HCT116 (cell line): ENCODE data around the gene INPP4A. TPM values are rescaled to one million over a fixed set of nuclear protein-coding genes. Genes with fewer than 3 reads are reported as not detected.

ENCODE experiments used
- ATAC-seq: fragments of 200-7000 bp; cut with Tn5 transposase; 2 replicates; pipeline ENCODE4 v1.9.1; 2020; ENCODE audit warnings: mild to moderate bottlenecking, moderate library complexity
- BruUV-seq: library from RNA; stranded (reverse); fragments of 400-500 nt; replicated peaks from 2 replicates; lab custom pipeline; 2021; lab: Mats Ljungman, UMichigan
- CTCF ChIA-PET: fragments of 300-600 bp; sonication (Branson Sonifier 250); formaldehyde crosslinking; loops from one replicate; lab custom pipeline; 2021; ENCODE audit warnings: antibody characterized with exemption; lab: Charles Lee
- POLR2A ChIA-PET: fragments of 300-600, 350-600 bp; sonication (Branson Sonifier 250); formaldehyde crosslinking; loops from one replicate; lab custom pipeline; 2021; ENCODE audit warnings: antibody characterized with exemption; lab: Charles Lee
- RAD21 ChIA-PET, 2 experiments: fragments of 300-600 bp; sonication (Branson Sonifier 250); formaldehyde crosslinking; loops; one replicate each; lab custom pipeline; 2023; ENCODE audit warnings: low total read pairs in 2 of 2; ENCODE audit not compliant: uncharacterized antibody in 2 of 2, unreplicated experiment in 2 of 2, low non-redundant PET in 1 of 2; lab: Charles Lee
- DNase-seq: peaks from one replicate; pipeline ENCODE4 v3.0.0-alpha.2; 2010; ENCODE audit warnings: low read depth, low spot score
- H2AFZ ChIP-seq: fragments of 200-600 bp; shearing (Covaris generic), sonication (generic); 2 replicates; pipeline ENCODE4 v1.6.1; 2017; ENCODE audit warnings: low read depth, mixed run types, mixed read lengths, antibody characterized with exemption, low read length; ENCODE audit not compliant: poor library complexity, severe bottlenecking
- H3K27ac ChIP-seq: 2 replicates; pipeline ENCODE4 v1.5.1; 2012; ENCODE audit warnings: low read depth, low read length
- H3K27me3 ChIP-seq: fragments of 200-600 bp; sonication (generic); 2 replicates; pipeline ENCODE4 v1.6.1; 2016; ENCODE audit warnings: mixed run types, low read length, mixed read lengths; ENCODE audit not compliant: insufficient read depth
- H3K36me3 ChIP-seq, 2 experiments: fragments of 200-500 bp in 1 of 2; fragments of 200-600 bp in 1 of 2; sonication (Bioruptor generic) in 1 of 2; sonication (generic) in 1 of 2; 2 replicates each; pipeline versions ENCODE4 v1.5.1 to v1.6.1; 2014 to 2016; ENCODE audit warnings: low read length in 2 of 2, inconsistent platforms in 1 of 2, mixed read lengths in 1 of 2, mixed run types in 1 of 2; ENCODE audit not compliant: insufficient read depth in 2 of 2, control insufficient read depth in 1 of 2
- H3K4me1 ChIP-seq, 2 experiments: fragments of 200-600 bp in 1 of 2; sonication (generic) in 1 of 2; 2 replicates each; pipeline versions ENCODE4 v1.5.1 to v1.6.1; 2012 to 2017; ENCODE audit warnings: low read length in 2 of 2, inconsistent platforms in 1 of 2, mild to moderate bottlenecking in 1 of 2, mixed read lengths in 1 of 2, mixed run types in 1 of 2, moderate library complexity in 1 of 2; ENCODE audit not compliant: insufficient read depth in 2 of 2, control insufficient read depth in 1 of 2
- H3K4me2 ChIP-seq: fragments of 200-600 bp; sonication (generic); 2 replicates; pipeline ENCODE4 v1.6.1; 2017; ENCODE audit warnings: mixed run types, low read length, mixed read lengths
- H3K4me3 ChIP-seq, 2 experiments: fragments of 200-600 bp in 1 of 2; sonication (generic) in 1 of 2; replicated peaks in 1 of 2; 2 replicates each; pipeline ENCODE4 v1.5.1; 2011 to 2016; ENCODE audit warnings: low read length in 2 of 2, control low read depth in 1 of 2, low read depth in 1 of 2, mild to moderate bottlenecking in 1 of 2, mixed read lengths in 1 of 2, mixed run types in 1 of 2
- H3K79me2 ChIP-seq: fragments of 200-600 bp; sonication (generic); 2 replicates; pipeline ENCODE4 v1.6.1; 2017; ENCODE audit warnings: mild to moderate bottlenecking, mixed run types, low read length, moderate library complexity, mixed read lengths; ENCODE audit not compliant: insufficient read depth
- H3K9ac ChIP-seq: fragments of 200-600 bp; sonication (generic); 2 replicates; pipeline ENCODE4 v1.6.1; 2016; ENCODE audit warnings: low read length, mixed read lengths
- H3K9me2 ChIP-seq: fragments of 200-600 bp; sonication (generic), shearing (Covaris generic); 2 replicates; pipeline ENCODE4 v1.6.1; 2017; ENCODE audit warnings: mixed run types, mild to moderate bottlenecking, moderate library complexity; ENCODE audit not compliant: insufficient read depth
- H3K9me3 ChIP-seq, 2 experiments: fragments of 200-500 bp in 1 of 2; fragments of 200-600 bp in 1 of 2; sonication (Bioruptor generic) in 1 of 2; sonication (generic) in 1 of 2; 2 replicates each; pipeline ENCODE4 v1.6.1; 2014 to 2017; ENCODE audit warnings: low read length in 2 of 2, mixed read lengths in 2 of 2, inconsistent platforms in 1 of 2, low read depth in 1 of 2, mild to moderate bottlenecking in 1 of 2, mixed run types in 1 of 2, moderate library complexity in 1 of 2; ENCODE audit not compliant: control insufficient read depth in 1 of 2, insufficient read depth in 1 of 2
- H4K20me1 ChIP-seq: fragments of 200-600 bp; sonication (generic), shearing (Covaris generic); 2 replicates; pipeline ENCODE4 v1.6.1; 2017; ENCODE audit warnings: mixed run types, mild to moderate bottlenecking, moderate library complexity; ENCODE audit not compliant: insufficient read depth
- JUND ChIP-seq: IDR thresholded peaks from 2 replicates; pipeline ENCODE4 v1.6.1; 2012
- MAX ChIP-seq: IDR thresholded peaks from 2 replicates; pipeline ENCODE4 v1.6.1; 2012
- RAD21 ChIP-seq: IDR thresholded peaks from 2 replicates; pipeline ENCODE4 v1.6.1; 2012; ENCODE audit warnings: low read depth, mild to moderate bottlenecking
- REST ChIP-seq: IDR thresholded peaks from 2 replicates; pipeline ENCODE4 v1.6.1; 2012; ENCODE audit warnings: low read depth
- SIN3A ChIP-seq: IDR thresholded peaks from 2 replicates; pipeline ENCODE4 v1.6.1; 2012; ENCODE audit warnings: low read depth
- SP1 ChIP-seq: IDR thresholded peaks from 2 replicates; pipeline ENCODE4 v1.6.1; 2012; ENCODE audit warnings: low read depth
- TCF7L2 ChIP-seq: IDR thresholded peaks from 2 replicates; pipeline ENCODE4 v1.7.0; 2011; ENCODE audit warnings: borderline replicate concordance, inconsistent platforms; ENCODE audit not compliant: insufficient read depth, insufficient read length; ENCODE audit errors: extremely low read depth
- YY1 ChIP-seq: IDR thresholded peaks from 2 replicates; pipeline ENCODE4 v1.6.1; 2011; ENCODE audit warnings: low read length, low read depth, moderate library complexity, mild to moderate bottlenecking; ENCODE audit not compliant: insufficient replicate concordance; ENCODE audit errors: extremely low read depth
- intact Hi-C: fragments of 100-400 bp; cut with micrococcal nuclease; formaldehyde crosslinking; loops from 2 replicates; pipeline ENCODE4 v1.10.0; 2022
- total RNA-seq: library from RNA; stranded (reverse); gene quantifications from one replicate; pipeline ENCODE4 v1.2.1, GENCODE V29; 2021; ENCODE audit not compliant: unreplicated experiment

INPP4A gene
- total RNA-seq, 1 experiment from 2014 or later = 18.5 TPM

GRCh38 chr2:98471402-98472131, 26.9 kb downstream of the INPP4A start:
- H4K20me1 ChIP-seq = no peaks in the 10 kb centered on the region
- peaks cover under 1 to 12% of the 10 kb centered on the region in 2 experiments; a peak in 2 of 4 replicates for H3K4me1 ChIP-seq
- H3K27me3 ChIP-seq = no peaks in the 10 kb centered on the region
- no peak overlapping the region for H3K27ac ChIP-seq
- H2AFZ ChIP-seq = no peak overlapping the region
- H3K79me2 ChIP-seq = peaks cover 17% of the 10 kb centered on the region; the same call in 1 of the 2 replicates
- POLR2A ChIA-PET = no interaction called here
- no peaks in the 10 kb centered on the region for H3K9me3 ChIP-seq
- ATAC-seq = no peak
- no peak overlapping the region for H3K4me2 ChIP-seq
- H3K9me2 ChIP-seq = no peaks in the 10 kb centered on the region
- H3K4me3 ChIP-seq = no peak overlapping the region
- no peak overlapping the region for H3K9ac ChIP-seq
- TF ChIP-seq SP1 (no peak), YY1 (no peak), RAD21 (no peak), TCF7L2 (no peak), MAX (no peak), JUND (no peak), SIN3A (no peak), REST (no peak)
- TF ChIP-seq, all 23 proteins: peak for 0
- RAD21 ChIA-PET = no interaction called here
- H3K36me3 ChIP-seq = no peaks in the 10 kb centered on the region
- DNase-seq = no peak
- intact Hi-C loops = no loop called here
- CTCF ChIA-PET = no interaction called here
- BruUV-seq = no TSS peak
